Aorta (tissue), 4 donors: Measurements from ENCODE around the gene CHMP4B. TPM values are rescaled to one million over a fixed set of nuclear protein-coding genes. Genes with fewer than 3 reads are reported as not detected.

Source experiments
- polyA plus RNA-seq, 2 donors: library from polyadenylated mRNA; stranded (reverse); fragments of 200-250 nt; gene quantifications; one replicate each; pipeline ENCODE4 v1.2.3, GENCODE V29; 2013
- total RNA-seq, 2 donors: library from RNA; stranded (reverse); fragmentation: NEBNext Ultra II Directional; extraction: Animal tissue kit (Norgen Biotek cat#: 25700); gene quantifications; one replicate each; pipeline ENCODE4 v1.2.1, GENCODE V29; 2021
- donor health status: healthy with polysubstance abuse.
- donor health status: Bipolar disorder and iron deficiency.
- donor health status: DM: no; HTN: no; CAD: no.
- donor health status: DM: yes; HTN: yes; CAD: no.

Gene CHMP4B
- total and polyA plus RNA-seq, 4 donors, result 96.6 to 194 (median 128) TPM

Other genes with a start within 250 kb of the CHMP4B start
- under 1 TPM in 1 of 2 donors, not detected in 1; 0.16 TPM for gene C20orf144, start 149.0 kb upstream of the CHMP4B start, total RNA-seq
- under 1 TPM in 1 of 2 donors, not detected in 1; 0.31 TPM for gene C20orf144, start 149.0 kb upstream of the CHMP4B start, polyA plus RNA-seq
- gene ACTL10, start 144.4 kb upstream of the CHMP4B start, total RNA-seq, result 1 to 10 TPM in 1 of 2 donors, under 1 TPM in 1; 0.96 to 1.2 TPM
- gene ACTL10, start 144.4 kb upstream of the CHMP4B start, polyA plus RNA-seq, result 1 to 10 TPM in 1 of 2 donors, under 1 TPM in 1; 0.63 to 1.2 TPM
- gene NECAB3, start 136.9 kb upstream of the CHMP4B start, total RNA-seq, result 10 to 100 TPM; 20.5 to 26.1 TPM
- 10 to 100 TPM; 10.6 to 53.1 TPM for gene NECAB3, start 136.9 kb upstream of the CHMP4B start, polyA plus RNA-seq
- gene E2F1, start 125.0 kb upstream of the CHMP4B start, total RNA-seq, result 1 to 10 TPM; 1.4 to 1.5 TPM
- 1 to 10 TPM; 1.6 TPM for gene E2F1, start 125.0 kb upstream of the CHMP4B start, polyA plus RNA-seq
- 1 to 10 TPM; 4.4 to 7.5 TPM for gene PXMP4, start 91.0 kb upstream of the CHMP4B start, total RNA-seq
- 1 to 10 TPM; 1.5 to 4.9 TPM for gene PXMP4, start 91.0 kb upstream of the CHMP4B start, polyA plus RNA-seq
- 1 to 10 TPM; 2.1 to 3.1 TPM for gene ZNF341, start 79.4 kb upstream of the CHMP4B start, total RNA-seq
- gene ZNF341, start 79.4 kb upstream of the CHMP4B start, polyA plus RNA-seq, result 1 to 10 TPM in 1 of 2 donors, under 1 TPM in 1; 0.50 to 4.1 TPM
- 100 to 1,000 TPM; 114 to 134 TPM for gene RALY, start 182.6 kb downstream of the CHMP4B start, total RNA-seq
- gene RALY, start 182.6 kb downstream of the CHMP4B start, polyA plus RNA-seq, result 100 to 1,000 TPM; 120 to 148 TPM